GM19395 (cell line): ENCODE data around the gene SPPL2B.
"Not testable (repeated sequence)": the region's sequence is repeated elsewhere in the genome, so short reads cannot be mapped to it uniquely, and the experiment has no call there.

Experiments used
- ATAC-seq: cut with Tn5 transposase; IDR thresholded peaks from one replicate; pipeline ENCODE4 v1.9.1; 2021; ENCODE audit warnings: mild to moderate bottlenecking, moderate library complexity; ENCODE audit not compliant: unreplicated experiment

The SPPL2B gene, protein sequence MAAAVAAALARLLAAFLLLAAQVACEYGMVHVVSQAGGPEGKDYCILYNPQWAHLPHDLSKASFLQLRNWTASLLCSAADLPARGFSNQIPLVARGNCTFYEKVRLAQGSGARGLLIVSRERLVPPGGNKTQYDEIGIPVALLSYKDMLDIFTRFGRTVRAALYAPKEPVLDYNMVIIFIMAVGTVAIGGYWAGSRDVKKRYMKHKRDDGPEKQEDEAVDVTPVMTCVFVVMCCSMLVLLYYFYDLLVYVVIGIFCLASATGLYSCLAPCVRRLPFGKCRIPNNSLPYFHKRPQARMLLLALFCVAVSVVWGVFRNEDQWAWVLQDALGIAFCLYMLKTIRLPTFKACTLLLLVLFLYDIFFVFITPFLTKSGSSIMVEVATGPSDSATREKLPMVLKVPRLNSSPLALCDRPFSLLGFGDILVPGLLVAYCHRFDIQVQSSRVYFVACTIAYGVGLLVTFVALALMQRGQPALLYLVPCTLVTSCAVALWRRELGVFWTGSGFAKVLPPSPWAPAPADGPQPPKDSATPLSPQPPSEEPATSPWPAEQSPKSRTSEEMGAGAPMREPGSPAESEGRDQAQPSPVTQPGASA

DNA sequence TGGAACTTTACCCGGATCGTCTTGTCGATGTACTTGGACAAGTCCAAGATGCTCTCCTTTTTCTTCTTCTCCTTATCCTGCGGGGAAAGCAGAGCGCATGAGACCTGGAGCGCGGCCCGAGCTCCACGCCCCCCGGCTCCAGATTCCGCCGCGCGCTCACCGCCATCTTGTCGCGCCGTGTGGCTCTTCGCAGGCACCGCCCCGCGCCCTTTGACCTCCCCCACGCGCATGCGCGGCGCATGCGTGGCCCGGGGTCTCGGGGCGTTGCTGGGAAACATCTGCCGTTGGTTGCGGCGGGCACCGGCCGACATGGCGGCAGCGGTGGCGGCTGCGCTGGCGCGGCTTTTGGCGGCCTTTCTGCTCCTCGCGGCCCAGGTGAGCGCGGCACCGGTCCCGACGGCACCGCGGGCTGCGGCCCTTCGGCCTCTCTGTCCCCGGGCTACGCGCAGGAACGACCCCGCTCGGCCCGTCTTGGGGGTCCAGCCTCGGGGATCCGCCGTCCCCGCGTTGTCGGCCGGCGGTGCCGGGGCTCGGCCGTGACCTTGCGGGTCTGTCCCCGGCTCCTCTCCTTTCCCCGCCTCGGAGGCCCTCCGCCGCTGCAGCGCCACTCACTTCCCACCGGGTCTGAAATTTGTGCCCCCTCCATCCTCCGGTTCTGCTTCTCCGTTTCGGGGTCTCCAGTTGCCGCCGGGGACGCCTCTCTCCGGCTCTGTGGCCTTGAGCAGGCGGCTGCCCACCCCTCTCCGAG, at the start of gene SPPL2B, which contains the start of gene LSM7:
SPPL2B (plus strand) TSS at position 284 of the 748 bp plus-strand sequence; CDS start at position 310, 26 bp downstream.
LSM7 (minus strand) TSS at position 186 of the 748 bp plus-strand sequence; CDS start at position 166, 20 bp downstream.
- peak; percentile 53 for ATAC-seq

DNA sequence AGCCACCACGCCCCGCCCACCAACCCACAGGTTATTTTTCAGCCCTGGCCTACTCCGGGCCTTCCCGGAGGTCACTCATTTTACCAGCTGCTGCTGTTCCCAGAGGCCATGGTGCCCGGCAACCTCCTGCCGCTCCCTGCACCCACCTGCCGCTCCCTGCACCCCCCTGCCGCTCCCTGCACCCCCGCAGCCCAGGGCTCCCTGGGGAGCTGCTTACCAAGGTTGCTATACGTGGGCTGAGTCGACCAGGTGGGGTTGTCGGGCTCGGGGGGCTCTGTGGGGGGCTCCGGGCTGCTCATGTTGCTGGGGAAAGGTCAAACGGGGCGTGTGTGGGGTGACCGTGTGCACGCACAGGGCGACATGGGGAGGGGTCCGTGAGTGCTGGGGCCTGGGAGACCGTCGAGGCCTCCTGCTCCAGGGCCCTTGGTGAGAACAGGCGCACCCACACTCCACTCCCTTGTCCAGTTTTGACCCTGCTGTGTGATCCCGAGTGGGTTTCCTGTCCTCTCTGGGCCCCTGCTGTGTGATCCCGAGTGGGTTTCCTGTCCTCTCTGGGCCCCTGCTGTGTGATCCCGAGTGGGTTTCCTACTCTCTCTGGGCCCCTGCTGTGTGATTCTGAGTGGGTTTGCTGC, 47.7 kb upstream of the SPPL2B start:
- no peak for ATAC-seq

DNA sequence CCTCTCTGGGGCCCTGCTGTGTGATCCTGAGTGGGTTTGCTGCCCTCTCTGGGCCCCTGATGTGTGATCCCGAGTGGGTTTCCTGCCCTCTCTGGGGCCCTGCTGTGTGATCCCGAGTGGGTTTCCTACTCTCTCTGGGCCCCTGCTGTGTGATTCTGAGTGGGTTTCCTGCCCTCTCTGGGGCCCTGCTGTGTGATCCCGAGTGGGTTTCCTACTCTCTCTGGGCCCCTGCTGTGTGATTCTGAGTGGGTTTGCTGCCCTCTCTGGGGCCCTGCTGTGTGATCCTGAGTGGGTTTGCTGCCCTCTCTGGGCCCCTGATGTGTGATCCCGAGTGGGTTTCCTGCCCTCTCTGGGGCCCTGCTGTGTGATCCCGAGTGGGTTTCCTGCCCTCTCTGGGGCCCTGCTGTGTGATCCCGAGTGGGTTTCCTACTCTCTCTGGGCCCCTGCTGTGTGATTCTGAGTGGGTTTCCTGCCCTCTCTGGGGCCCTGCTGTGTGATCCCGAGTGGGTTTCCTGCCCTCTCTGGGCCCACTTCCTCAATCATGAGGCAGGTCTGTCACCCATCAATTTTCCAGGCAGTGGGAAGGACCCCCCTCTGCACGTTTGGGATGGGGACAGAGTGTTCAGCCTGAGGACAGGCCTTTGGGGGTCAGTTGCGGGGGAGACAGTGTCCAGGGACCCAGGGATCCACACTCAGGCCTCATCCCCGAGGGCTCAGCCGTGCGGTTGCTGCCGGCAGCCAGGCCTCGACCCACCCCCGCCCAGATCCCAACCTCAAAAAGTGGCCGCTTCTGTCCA, 47.0 kb upstream of the SPPL2B start:
- not testable (repeated sequence) for ATAC-seq

- no peak for ATAC-seq
Observed at GRCh38 chr19:2282062-2282861, 46.2 kb upstream of the SPPL2B start, which contains the start of gene PEAK3. Gene PEAK3, minus strand, starts transcription at chr19:2282175. Its CDS starts 1,244 bp downstream, at chr19:2280931.

DNA sequence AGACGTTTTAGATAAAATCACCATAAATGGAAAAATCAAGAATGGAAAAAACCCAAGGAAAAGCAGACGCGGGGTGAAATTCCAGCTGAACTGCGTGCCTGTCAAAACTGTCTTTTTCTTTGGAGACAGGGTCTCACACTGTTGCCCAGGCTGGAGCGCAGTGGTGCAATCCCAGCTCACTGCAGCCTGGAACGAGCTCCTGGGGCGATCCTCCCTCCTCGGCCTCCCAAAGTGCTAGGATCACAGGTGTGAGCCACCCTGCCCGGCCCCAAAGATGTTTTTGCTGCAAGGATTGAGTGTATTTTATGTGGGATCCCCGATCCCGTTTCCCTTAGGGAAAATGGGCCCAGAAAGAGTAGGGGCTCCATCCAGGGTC, 45.6 kb upstream of the SPPL2B start:
- ATAC-seq: no peak

GRCh38 chr19:2283835-2284507, 44.5 kb upstream of the SPPL2B start:
- no peak for ATAC-seq

DNA sequence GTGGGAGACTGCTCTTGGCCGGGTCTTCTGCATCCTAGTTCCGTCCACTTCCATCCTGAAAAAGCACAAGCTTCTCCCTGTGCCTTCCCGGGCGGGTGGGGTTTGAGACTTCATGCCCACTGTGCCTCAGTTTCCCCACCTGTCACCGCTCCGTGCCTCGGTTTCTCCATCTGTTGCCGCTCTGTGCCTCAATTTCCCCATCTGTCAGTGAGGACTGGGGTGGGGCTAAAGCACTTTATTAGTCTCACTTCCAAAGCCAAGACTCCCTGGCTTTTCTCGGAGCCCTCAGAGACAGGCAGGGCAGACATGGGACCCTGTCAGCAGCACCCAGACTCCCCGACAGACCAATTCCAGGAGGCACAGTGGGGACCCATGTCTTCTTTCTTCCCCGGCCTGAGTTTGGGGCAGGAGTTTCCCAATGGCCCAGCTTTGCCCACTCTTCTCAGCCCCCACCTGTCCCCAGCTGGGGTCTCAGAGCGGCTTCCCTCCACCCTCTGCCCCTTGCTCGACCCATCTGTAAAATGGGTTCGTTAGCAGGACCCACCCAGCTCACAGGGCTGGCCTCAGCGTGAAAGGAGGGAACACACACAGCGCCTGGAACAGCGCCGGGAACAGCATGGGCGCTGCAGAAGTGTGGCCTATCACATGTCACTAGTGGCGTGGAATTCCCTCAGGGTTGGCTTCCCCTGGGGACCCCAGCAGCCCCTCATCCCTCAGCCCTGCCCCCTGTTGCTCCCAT, 41.9 kb upstream of the SPPL2B start:
- no peak for ATAC-seq

GRCh38 chr19:2287585-2288337, 40.7 kb upstream of the SPPL2B start:
- ATAC-seq: no peak

DNA sequence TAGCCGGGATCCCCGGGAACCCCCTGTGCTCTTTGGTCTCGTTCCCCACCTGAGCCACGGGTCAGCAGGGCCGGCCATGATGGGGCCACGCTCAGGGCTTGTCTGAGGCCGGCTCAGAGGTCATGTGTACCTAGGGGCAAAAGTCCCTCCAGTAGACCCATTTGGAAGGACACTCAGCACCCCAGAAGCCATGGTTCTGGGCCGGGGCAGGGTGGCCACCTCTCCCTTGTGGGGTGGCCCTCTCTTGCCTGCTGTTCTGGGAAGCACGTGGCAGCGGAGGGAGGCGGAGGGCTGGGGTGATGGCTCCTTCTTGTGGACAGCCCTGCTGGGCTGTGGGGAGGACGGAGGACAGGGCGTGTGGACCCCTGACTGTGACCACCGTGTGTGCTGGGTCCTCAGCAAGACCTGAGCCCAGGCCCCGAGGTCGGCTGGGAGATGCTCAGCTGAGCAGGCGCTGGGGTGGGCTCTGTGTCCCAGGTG, 40.1 kb upstream of the SPPL2B start:
- ATAC-seq: no peak

- no peak for ATAC-seq
Observed at GRCh38 chr19:2288818-2289713, 39.4 kb upstream of the SPPL2B start.

- no peak for ATAC-seq
Observed at GRCh38 chr19:2289714-2290435, 38.6 kb upstream of the SPPL2B start.

DNA sequence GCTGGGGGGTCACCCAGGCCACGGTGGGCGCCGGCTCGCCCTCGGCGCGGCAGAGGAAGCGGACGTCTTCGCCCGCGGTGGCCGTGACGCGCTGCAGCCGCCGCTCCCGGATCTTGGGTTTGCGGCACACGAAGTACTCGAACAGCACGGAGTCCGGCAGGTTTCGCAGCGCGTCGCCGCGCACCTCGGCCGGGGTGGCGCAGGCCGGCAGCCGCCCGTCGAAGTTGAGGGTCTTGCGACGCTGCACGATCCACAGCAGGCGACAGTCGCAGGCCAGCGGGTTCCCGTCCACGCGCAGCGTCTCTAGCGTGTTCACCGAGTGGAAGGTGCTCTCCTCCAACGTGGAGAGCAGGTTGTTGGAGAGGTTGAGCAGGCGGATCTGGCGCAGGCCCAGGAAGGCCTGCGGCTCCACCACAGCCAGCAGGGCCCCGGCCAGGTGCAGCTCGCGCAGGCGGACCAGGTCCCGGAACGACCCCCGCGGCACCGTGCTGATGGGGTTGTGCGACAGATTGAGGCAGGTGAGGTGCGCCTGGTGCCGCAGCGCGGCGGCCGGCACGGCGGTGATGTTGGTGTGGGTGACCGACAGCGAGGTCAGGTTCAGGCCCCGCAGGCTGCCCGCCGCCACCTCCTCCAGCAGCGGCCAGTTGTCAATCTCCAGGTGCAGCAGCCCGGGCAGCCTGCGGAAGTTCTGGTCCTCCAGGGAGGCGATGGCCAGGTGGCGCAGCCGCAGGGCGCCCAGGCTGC, 37.9 kb upstream of the SPPL2B start:
- ATAC-seq: no peak

DNA sequence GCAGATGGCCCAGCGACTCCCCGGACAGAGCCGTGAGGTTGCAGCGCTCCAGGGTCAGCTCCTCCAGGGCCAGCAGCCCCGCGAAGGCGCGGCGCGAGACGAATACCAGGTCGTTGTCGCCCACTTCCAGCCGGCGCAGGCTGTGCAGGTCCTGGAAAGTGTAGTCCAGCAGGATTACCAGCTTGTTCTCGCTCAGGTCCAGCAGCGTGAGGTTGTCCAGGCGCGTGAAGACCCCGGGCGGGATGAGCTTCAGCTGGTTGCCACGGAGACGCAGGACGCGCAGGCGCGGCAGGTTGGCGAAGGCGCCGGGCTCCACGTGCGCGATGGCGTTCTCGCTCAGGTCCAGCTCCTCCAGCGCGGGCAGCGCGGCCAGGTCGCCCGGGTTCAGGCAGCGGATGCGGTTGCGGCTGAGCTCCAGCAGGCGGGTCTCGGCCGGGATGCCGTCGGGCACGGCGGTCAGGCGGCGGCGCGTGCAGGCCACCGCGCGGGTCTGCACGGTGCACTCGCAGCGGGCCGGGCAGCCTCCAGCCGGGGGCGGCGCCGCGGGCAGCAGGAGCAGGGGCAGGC, 37.2 kb upstream of the SPPL2B start:
- no peak for ATAC-seq

DNA sequence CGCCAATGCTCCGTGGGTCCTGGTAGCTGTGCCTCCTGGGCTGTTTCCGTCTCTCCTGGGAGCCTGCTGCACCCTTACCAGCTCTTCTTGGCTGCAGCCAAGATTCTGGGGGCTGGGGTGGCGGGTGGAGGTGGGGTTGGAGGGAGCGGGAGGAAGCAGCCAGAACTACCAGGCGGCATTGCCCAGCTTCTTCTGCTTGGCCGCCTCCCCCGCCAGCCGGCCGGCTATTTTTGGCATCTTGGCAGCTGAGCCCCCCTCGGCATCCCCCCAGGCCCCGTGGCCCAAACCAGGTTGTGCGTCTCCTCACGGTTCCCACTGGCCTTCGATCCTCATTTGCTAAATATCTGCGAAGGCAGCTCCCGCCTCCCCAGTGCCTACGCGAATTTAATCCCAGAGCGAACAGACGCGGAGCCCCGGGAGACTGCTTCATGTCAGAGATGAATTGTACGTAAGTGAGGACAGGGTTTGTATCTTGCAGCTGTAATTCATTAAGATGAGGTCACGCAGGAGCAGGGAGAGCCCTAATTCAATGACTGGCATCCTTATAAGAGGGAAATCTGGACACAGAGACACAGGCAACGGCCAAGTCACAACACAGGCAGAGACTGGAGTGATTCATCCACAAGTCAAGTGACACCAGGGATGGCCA, 33.7 kb upstream of the SPPL2B start:
- ATAC-seq: no peak
